ENCODE data around the gene GREB1.

Gene GREB1

DNA sequence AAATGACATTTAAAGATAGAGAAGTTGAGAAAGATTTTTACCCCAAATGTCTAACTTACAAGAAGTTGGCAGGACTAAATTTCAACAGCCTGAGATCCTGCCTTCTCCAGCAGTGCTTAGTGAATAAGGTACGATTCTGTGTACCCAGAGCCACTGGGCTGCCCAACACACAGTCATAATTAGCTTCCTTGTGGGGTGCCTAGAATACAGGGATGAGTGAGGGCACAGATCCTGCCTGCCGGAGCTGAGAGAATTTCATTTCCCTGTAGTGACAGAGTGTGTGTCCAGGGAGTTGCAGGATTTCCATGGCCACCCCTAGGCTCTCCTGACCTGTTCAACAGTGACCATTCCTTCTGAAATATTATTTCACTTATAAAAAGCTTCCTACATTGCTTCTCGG is 27.0 kb downstream of the GREB1 start:
- DNase-seq: no peak

DNA sequence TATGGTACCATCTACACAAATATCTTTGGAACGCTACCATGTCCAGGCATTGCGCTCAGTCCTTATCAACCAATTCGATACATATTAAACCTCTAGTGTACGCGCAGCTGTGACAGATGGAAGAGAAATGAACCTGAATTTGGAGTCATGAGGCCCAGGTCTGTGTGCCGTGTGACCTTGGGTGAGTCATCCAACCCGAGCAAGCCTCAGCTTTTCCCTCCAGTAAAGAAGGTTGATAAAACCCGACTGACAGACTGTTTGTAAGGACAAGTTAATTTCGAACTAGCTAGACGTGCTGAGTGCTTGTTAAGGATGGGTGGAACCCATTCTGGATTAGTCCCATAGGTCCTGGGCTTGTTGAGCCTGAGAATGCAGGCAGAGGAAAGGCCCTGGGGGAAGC is 28.2 kb downstream of the GREB1 start:
- DNase-seq: no peak

DNA sequence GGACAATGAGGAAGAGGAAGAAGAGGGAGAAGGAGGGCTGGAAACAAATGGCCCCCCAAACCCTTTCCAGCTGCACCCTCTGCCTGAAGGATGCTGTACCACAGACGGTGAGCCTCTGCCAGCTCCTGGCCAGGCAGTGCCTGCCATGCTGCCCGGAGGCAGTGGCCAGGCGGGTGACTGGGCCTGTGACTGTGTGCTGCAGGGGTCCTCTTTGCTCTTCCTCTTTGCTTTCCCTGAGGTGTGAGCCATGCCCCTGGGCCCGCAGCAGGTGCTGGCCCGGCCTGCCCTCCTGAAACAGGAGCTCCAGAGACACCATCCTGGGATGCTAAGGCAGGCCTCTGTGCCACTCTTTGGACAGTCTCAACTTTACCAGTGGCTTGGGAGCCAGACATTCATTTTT is 28.6 kb downstream of the GREB1 start:
- no peak for DNase-seq

GRCh38 chr2:11563784-11564666 is 30.2 kb downstream of the GREB1 start:
- DNase-seq: no peak

DNA sequence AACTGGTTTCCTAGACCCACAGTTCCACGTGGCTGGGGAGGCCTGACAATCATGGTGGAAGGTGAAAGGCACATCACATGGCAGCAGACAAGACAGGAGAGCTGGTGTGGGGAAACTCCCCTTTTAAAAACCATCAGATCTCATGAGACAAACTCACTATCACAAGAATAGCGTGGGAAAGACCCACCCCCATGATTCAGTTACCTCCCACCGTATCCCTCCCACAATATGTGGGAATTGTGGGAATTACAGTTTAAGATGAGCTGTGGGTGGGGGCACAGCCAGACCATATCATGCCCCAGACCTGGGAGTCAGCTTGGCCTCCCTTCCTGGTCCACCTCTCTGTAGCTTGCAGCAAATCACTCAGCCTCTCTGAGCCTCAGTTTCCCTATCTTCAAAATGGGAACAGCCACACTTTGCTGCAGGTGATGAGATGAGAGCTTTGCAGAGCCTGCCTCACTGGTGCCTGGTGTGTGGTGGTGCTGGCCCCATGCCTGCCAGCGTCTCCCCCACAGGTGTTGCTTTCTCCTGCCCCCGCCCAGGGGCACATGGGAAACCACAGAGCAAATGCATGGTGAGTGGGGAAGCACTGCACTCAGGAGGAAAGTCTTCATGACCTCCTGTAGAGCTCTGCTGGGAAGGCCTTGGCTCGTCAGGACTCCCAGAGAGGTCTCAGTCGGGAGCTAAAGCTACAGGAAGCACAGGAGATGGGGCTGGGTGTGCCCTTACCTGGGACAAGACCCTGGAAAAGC is 31.1 kb downstream of the GREB1 start:
- no peak for DNase-seq

DNA sequence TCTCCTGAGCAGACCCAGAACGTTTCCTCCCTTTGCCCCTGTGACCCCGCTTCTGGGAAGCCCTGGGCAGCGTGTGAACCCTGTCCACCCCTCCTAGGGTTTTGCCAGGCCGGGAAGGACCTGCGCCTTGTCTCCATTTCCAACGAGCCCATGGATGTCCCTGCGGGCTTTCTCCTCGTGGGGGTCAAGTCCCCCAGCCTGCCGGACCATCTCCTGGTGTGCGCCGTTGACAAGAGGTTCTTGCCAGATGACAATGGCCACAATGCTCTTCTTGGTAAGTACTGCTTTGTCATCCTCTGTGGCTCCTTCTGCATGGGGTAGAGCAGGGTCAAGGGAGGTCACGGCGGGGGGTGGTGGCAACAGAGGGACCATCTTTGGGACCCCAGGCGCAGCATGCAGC is 32.5 kb downstream of the GREB1 start:
- no peak for DNase-seq

GRCh38 chr2:11567631-11568031 is 33.8 kb downstream of the GREB1 start:
- no peak for DNase-seq

GRCh38 chr2:11568436-11568835 is 34.6 kb downstream of the GREB1 start:
- no peak for DNase-seq

DNA sequence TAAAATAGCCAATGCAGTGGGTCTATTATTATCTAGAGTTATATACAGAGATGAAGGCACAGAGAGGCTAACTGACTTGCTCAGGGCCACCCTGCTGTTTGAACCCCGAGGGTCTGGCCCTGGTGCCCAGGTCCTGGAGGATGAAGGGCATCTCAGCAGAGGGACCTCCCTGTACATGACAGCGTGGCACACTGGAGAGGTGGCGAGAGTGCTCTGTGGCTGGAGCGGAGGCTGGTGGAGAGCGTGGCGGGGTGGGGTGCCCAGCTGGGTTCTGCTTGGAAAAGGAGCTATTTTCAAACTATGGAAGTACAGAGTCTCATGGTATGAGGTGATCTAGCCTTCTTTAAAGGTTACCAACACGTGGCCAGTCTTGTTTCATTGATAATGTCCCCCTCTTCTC is 35.8 kb downstream of the GREB1 start:
- DNase-seq: no peak

GRCh38 chr2:11571170-11571569 is 37.3 kb downstream of the GREB1 start:
- no peak for DNase-seq

DNA sequence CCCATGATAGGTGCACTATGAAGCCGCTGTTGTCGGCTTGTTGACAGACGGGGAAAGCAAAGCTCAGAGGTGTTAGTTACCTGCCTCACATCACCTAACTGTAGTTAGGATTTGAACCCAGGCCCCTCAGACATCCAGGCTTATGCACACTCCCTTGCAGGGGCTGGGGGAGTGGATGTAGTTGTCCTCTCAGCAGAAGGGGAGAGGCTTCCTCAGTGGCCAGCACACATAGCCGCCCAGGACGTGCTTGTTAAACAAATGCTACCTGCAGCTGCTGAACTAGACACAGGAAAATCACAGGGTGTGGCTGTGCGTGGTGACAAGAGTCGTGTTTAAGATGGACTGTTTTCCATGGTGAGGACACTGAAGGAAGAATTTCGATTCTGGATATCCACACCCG is 39.2 kb downstream of the GREB1 start:
- no peak for DNase-seq

DNA sequence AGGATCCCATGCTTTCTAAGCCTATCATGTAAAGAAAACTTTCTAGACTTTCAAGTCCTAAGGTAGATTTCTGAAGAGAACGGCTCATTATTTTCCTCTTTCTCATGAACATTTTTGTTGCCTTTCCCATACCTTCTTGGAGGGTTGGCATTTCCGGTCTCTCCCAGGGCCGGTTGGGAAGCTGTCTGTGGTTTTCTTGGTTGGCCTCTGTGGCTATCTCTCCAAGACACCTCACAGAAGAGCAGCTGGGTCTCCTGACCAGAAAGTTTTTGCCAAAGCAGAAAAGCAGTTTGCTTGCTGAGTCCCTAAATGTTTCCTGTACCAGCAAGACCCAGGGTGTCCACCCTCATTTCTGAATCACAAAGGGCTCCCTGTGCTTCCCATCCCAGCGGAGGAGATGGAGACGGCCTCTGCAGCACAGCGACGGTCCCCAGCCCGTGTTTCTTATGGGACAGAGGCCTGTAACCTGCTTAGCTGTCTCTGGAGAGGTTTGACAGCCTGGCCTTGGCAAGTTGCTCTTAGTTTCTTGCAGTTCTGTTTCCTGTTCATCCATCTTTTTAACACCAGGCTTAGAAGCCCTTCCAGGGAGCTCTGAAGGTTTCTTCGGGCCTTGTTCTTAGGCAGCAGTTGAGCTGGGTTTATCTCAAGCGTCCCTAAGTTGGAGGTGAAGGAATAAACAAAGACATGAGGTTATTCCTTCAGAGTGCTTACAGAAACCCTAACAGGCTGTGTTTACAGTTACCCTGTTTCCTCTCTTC is 39.8 kb downstream of the GREB1 start:
- DNase-seq: no peak

DNA sequence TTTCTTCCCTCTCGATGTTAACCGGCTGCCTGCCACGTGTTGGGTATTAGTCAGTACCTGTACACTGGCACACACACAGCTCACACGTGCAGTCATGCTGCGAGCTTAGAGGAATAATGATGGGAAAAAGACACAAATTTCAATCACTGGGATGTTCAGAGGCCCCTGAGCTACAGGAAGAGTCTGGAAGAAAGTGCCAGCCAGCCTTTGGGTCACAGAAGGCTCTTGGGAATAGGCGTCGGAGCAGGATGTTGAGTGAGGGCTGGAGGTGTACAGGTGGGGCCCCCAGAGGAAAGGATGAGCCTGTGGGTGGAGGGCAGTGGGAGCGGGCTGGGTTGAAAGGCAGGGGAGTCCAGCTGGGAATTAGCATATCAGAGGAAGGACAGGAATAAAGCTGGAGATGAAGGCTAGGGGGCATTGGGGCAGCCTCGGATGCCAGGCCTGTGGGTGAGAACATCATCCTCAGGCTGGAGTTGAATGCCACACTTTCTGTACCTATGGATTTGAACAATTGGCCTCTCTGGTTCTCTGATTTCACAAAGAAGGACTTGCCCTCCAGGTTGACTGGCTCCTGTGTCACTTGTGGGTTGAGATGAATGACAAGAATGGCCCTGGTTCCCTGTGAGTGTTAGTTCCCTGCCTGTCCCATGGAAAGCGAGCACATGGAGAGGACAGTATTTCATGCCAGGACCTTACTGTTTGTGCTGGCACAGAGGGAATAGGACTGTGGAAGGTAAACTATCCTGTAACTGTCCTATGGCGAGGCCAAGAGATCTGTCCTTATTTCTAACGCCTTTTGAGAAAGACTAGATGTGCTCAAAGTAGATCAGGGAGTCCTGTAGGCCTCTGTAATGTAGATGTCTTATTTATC is 40.6 kb downstream of the GREB1 start:
- no peak for DNase-seq

GRCh38 chr2:11576398-11576797 is 42.6 kb downstream of the GREB1 start:
- no peak for DNase-seq

GRCh38 chr2:11577101-11577883 is 43.4 kb downstream of the GREB1 start:
- no peak for DNase-seq

- DNase-seq: no peak
These were observed 44.5 kb downstream of the GREB1 start for GRCh38 chr2:11578081-11578948.

DNA sequence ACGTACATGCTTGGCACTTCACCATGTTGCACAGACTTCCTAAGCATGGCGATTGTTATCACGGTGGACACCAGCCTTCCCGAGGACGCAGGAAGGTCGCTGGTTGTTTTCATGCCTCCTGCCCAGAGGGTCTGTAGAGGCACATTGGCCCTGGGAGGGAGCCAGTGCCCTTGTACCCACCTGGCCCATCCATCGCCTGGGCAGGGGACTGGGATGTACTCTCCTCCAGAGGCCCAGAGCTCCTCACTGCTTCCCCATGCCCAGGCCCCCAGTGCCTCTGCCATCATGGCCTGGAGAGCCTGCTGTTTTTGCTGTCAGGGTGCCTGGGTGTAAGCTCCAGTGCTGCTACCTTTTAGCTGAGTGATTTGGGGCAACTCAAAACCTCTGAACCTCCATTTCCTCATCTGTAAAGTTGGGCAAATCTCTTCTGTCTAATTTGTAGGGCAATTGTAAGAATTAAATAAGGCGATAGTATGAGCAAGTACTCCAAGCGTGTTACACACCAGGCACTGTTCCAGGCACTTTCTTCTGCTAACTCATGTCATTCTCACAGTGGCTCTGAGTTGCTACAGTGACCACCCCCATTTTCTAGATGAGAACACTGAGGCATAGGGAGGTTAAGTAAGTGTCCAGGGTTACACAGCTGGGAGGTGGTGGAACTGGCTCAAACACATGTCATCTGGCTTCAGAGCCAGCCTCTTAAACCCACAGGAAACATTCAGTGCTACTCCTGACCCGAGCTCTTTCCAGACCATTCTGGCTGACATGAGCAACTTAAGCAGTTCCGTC is 45.3 kb downstream of the GREB1 start:
- DNase-seq: no peak

DNA sequence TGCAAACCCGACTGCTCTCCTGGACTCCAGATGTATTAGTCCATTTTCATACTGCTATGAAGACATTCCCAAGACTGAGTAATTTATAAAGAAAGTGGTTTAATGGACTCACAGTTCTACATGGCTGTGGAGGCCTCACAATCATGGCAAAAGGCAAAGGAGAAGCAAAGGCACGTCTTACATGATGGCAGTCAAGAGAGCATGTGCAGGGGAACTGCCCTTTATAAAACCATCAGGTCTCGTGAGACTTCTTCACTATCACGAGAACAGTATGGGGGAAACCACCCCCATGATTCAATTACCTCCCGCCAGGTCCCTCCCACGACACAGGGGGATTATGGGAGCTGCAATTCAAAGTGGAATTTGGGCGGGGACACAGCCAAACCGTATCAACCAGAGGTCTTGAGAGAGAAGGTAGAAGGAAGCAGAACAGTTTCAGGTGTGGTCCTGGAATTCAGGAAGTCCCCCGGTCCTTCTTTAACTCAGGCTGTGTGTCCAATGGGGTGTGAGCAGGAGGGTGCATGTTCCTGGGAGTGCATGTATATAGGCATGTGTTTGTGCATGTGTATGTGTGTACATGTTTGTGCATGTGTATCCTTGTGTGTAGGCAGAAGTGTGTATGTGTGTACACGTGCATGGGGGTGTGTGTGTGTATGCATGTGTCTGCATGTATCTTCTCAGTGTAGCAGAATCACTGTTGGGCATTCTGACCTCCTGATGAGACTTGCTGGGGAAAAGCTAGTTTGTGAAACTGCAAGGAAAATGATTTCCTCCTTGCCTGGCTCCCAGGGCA is 46.2 kb downstream of the GREB1 start:
- DNase-seq: no peak

DNA sequence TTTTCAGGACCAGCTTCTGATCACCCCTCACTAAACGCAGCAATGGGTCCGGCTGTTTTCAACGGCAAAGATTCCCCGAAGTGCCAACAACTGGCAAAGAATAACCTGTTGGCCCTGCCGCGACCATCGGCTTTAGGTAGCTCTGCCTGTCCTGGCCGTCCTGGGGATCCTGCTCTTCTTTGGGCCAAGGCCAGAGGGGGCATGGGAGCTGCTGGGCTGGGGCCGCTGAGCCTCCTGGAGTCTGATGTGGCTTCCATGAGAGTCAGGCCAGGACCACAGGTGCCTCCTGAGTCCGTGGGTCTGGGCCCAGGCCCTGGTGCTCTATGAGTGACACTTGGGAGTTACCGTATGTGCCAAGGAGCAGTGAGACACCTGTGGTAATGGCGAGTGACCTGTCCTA is 46.9 kb downstream of the GREB1 start:
- no peak for DNase-seq

Data from NCI-H1105 (cell line).